GM12874 (cell line): ENCODE data around the gene LEMD2.
A peak's percentile ranks its signal among the peaks of the same experiment; 100 is the strongest.

Source experiments
- CTCF ChIP-seq: IDR thresholded peaks from 2 replicates; pipeline ENCODE4 v1.5.1; 2011; ENCODE audit warnings: low read depth, mild to moderate bottlenecking, control low read depth, low read length, moderate library complexity; ENCODE audit not compliant: insufficient read depth

The LEMD2 gene

DNA sequence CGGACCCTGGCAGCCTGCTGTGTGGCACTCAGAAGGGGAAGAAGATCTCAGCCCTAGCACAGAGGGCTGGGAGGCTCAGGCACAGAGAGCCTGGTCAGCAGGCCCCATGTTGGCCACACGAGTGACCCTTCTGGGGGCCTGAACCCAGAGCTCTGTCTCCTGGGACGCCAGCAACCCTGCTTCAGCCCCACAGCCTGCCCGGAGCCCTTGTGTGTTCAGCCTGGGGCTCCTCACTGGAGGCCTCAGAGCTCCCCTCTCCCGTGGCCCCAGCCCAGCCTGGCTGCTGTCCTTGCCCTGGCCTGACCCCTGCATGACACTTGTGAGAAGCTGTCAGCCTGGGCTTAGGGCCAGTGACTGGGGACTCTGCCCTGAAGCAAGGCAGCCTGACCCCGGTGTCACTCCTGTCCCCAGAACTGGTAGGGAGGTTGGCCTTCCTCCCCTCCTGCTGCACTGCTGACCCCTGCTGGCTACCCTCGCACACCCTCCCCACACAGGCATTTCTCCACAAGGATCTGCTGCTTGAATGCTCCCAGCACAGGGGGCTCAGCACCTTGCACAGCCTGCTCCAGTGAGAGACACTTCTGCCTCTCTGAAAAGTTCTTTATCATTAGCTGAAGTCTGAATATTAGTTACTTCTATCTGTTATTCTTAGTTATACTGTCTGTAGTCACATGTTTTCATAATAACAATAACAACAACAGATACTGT, 26.9 kb downstream of the LEMD2 start:
- TF ChIP-seq CTCF = peak; percentile 64

- no peak for TF ChIP-seq CTCF
These were observed 27.4 kb downstream of the LEMD2 start for GRCh38 chr6:33761581-33761921.

GRCh38 chr6:33759887-33760629, 28.9 kb downstream of the LEMD2 start:
- TF ChIP-seq CTCF = no peak

- no peak for TF ChIP-seq CTCF
These were observed 30.1 kb downstream of the LEMD2 start for GRCh38 chr6:33758815-33759216.

DNA sequence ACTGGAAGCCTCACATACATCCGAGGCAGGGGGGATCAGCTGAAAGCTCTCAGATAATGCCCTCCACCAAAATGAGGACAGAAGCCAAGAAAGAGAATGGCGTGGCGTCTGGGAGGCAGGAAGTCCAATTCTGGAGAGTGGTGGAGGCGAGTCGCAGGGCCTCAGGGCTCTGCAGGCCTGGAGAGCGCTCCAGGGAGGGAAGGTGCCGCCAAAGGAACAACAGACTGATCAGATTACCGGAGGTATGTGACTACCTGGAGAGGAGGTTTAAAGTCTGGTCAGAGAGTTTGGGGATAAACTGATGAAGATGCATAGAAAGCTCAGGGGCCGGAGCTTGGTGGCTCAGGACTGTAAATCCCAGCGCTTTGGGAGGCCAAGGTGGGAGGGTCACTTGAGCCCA, 31.0 kb downstream of the LEMD2 start:
- TF ChIP-seq CTCF = no peak

DNA sequence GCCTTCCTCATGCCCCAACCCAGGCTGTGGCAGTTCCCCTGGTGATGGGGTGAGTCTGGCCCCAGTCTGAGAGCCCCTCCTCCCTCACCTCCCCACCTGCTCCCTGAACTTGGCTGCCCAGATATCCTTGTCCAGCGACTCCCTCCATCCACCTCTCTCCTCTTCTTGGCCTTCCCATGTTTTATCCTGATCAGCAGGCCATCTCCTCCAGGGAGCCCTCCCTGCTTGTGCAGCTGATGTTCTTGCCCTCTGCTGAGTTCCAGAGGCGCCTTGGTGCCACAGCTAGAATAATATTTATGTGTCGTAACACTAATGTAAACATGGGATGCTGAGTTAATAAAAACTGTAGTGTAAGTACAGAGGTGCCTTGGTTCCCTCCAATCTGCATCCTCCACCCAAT, 31.8 kb downstream of the LEMD2 start:
- TF ChIP-seq CTCF = no peak

DNA sequence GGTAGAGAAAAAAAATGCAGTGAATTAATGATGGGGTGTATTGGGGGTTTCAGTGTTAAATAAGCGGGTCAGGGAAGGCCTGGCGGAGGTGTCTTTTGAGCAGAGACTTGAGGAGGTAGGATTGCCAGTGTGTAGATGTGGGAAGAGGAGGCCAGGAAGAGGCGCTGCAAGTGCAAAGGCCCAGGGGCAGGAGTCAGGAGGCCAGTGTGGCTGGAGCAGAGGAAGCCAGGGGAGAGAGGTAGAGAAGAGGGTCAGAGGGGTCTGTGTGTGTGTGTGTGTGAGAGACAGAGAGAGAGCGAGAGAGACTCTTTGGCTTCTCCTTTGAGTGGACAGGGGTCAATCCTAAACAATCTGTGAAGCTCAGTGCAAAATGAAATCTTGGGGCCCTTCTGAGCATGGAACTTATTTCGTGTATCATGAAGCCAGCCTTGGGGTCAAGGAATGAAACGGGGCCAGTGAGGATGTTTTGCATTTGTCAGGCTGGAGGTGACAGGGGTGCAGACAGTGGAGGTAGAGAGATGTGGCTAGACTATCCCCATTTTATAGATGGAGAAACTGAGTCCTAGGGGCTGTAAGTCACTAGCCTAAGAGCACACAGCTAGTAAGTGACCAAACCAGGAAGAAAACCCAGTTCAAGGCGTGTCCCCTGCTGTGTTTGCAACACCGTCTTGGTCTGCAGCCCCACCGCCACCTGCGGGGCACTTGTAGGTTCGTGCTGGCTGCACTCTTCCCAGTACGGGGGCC, 32.5 kb downstream of the LEMD2 start:
- TF ChIP-seq CTCF = no peak
